Smooth muscle cell (in vitro differentiated cells): ENCODE measurements around the gene MYL6. TPM values are rescaled to one million over a fixed set of nuclear protein-coding genes. Genes with fewer than 3 reads are reported as not detected.

ENCODE experiments used
- DNase-seq: peaks from one replicate; lab custom pipeline; 2025; ENCODE audit not compliant: unreplicated experiment; lab: John Stamatoyannopoulos, UW
- H2AFZ ChIP-seq: fragments of 200-600 bp; sonication (generic); 2 replicates; pipeline ENCODE4 v1.6.0; 2016; ENCODE audit warnings: antibody characterized with exemption, low read depth, mild to moderate bottlenecking
- H3F3A ChIP-seq: fragments of 200-600 bp; sonication (generic); 2 replicates; pipeline ENCODE4 v1.6.0; 2017; ENCODE audit warnings: antibody characterized with exemption, low read depth
- H3K27ac ChIP-seq: fragments of 200-600 bp; sonication (generic); 2 replicates; pipeline ENCODE4 v1.5.1; 2016; ENCODE audit warnings: low read depth, mild to moderate bottlenecking
- H3K27me3 ChIP-seq: fragments of 200-600 bp; sonication (generic); 2 replicates; pipeline ENCODE4 v1.6.1; 2016; ENCODE audit warnings: low read depth, mild to moderate bottlenecking
- H3K36me3 ChIP-seq: fragments of 200-600 bp; sonication (generic); 2 replicates; pipeline ENCODE4 v1.5.1; 2016; ENCODE audit warnings: low read depth
- H3K4me1 ChIP-seq: fragments of 200-600 bp; sonication (generic); 2 replicates; pipeline ENCODE4 v1.5.1; 2016; ENCODE audit warnings: low read depth
- H3K4me2 ChIP-seq: fragments of 200-600 bp; sonication (generic); 2 replicates; pipeline ENCODE4 v1.6.0; 2016; ENCODE audit warnings: mild to moderate bottlenecking
- H3K4me3 ChIP-seq: fragments of 200-600 bp; sonication (generic); 2 replicates; pipeline ENCODE4 v1.5.1; 2016; ENCODE audit warnings: mild to moderate bottlenecking
- H3K79me2 ChIP-seq: fragments of 200-600 bp; sonication (generic); 2 replicates; pipeline ENCODE4 v1.6.0; 2016; ENCODE audit warnings: low read depth, mild to moderate bottlenecking
- H3K9ac ChIP-seq: fragments of 200-600 bp; sonication (generic); 2 replicates; pipeline ENCODE4 v1.6.0; 2016; ENCODE audit warnings: low read depth
- H3K9me3 ChIP-seq: fragments of 200-600 bp; sonication (generic); replicated peaks from 2 replicates; pipeline ENCODE4 v1.5.1; 2016; ENCODE audit warnings: low read depth
- H4K20me1 ChIP-seq: fragments of 200-600 bp; sonication (generic); 2 replicates; pipeline ENCODE4 v1.6.0; 2016; ENCODE audit warnings: low read depth
- WGBS: methylation state at CpG from one replicate; pipeline ENCODE4 v1.1.7; 2016; ENCODE audit warnings: low lambda C conversion rate; 5-methylcytosine and 5-hydroxymethylcytosine counted together
- polyA plus RNA-seq: library from polyadenylated mRNA; unstranded; fragments of >200 nt; fragmentation: Nextera tagmentation; extraction: Ambion mirVana; gene quantifications from 2 replicates; pipeline ENCODE4 v1.2.1, GENCODE V29; 2016
- total RNA-seq: library from RNA; depleted of rRNA; stranded (reverse); fragments of >200 nt; gene quantifications from 2 replicates; pipeline ENCODE4 v1.2.3, GENCODE V29; 2014
- TF ChIP-seq, protein P1 (sequence below): fragments of 200-600 bp; sonication (generic); IDR thresholded peaks from 2 replicates; pipeline ENCODE4 v1.5.1; 2017; ENCODE audit warnings: borderline replicate concordance, mild to moderate bottlenecking, antibody characterized with exemption; ENCODE audit not compliant: insufficient read depth, poor library complexity, severe bottlenecking

MYL6 gene
- total and polyA plus RNA-seq, 2 experiments from 2014 or later, result 2,776 to 4,165 TPM

- Histone ChIP-seq H3K79me2 (no peaks in the 10 kb centered on the region), H3F3A (peaks cover 8% of the 10 kb centered on the region), H3K4me3 (no peak overlapping the region), H3K9me3 (no peaks in the 10 kb centered on the region), H3K4me1 (no peaks in the 10 kb centered on the region), H3K27ac (no peak overlapping the region), H3K9ac (no peak overlapping the region), H4K20me1 (no peaks in the 10 kb centered on the region), H3K4me2 (no peak overlapping the region), H3K27me3 (no peaks in the 10 kb centered on the region), H2AFZ (no peak overlapping the region), H3K36me3 (no peaks in the 10 kb centered on the region)
- TF ChIP-seq, protein P1, sequence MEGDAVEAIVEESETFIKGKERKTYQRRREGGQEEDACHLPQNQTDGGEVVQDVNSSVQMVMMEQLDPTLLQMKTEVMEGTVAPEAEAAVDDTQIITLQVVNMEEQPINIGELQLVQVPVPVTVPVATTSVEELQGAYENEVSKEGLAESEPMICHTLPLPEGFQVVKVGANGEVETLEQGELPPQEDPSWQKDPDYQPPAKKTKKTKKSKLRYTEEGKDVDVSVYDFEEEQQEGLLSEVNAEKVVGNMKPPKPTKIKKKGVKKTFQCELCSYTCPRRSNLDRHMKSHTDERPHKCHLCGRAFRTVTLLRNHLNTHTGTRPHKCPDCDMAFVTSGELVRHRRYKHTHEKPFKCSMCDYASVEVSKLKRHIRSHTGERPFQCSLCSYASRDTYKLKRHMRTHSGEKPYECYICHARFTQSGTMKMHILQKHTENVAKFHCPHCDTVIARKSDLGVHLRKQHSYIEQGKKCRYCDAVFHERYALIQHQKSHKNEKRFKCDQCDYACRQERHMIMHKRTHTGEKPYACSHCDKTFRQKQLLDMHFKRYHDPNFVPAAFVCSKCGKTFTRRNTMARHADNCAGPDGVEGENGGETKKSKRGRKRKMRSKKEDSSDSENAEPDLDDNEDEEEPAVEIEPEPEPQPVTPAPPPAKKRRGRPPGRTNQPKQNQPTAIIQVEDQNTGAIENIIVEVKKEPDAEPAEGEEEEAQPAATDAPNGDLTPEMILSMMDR, result no peak
- no peak for DNase-seq
- 23% methylated on average over 1 of the region's 1 CpG for WGBS
These were observed 40.7 kb downstream of the MYL6 start for GRCh38 chr12:56198836-56199235.

GRCh38 chr12:56202366-56202765 lies 44.2 kb downstream of the MYL6 start:
- Histone ChIP-seq H3K36me3 (no peaks in the 10 kb centered on the region), H3F3A (peaks cover 22% of the 10 kb centered on the region), H3K79me2 (no peaks in the 10 kb centered on the region), H3K4me3 (no peak overlapping the region), H3K4me2 (no peak overlapping the region), H3K9me3 (no peaks in the 10 kb centered on the region), H3K27me3 (no peaks in the 10 kb centered on the region), H3K27ac (no peak overlapping the region), H3K9ac (no peak overlapping the region), H3K4me1 (no peaks in the 10 kb centered on the region), H2AFZ (no peak overlapping the region), H4K20me1 (no peaks in the 10 kb centered on the region)
- 81% methylated on average over 1 of the region's 1 CpG for WGBS
- TF ChIP-seq, protein P1, result no peak
- DNase-seq, result no peak

DNA sequence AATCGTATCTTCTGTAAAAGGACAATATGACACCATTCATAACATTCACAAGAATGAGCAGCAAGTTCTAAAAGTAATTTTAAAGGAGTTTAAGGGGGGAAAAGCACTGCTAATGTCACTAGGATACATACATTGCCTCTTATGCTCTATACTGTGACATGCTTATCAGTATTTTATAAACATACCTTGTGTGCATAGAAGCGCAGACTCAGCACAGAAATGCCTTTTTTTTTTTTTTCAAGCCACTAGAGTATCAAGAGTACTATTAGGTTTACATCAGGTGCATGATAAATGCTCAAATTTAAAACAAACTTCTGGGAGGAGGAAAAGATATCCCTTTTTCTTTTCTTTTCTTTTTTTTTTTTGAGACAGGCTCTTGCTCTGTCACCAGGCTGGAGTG lies 44.7 kb downstream of the MYL6 start:
- no peaks in the 10 kb centered on the region for H3K9me3 ChIP-seq
- no peak overlapping the region for H3K4me2 ChIP-seq
- H3K27ac ChIP-seq, result no peak overlapping the region
- no peak for DNase-seq
- TF ChIP-seq, protein P1, result no peak
- no peak overlapping the region for H2AFZ ChIP-seq
- no peaks in the 10 kb centered on the region for H3K36me3 ChIP-seq
- H4K20me1 ChIP-seq, result no peaks in the 10 kb centered on the region
- H3K4me1 ChIP-seq, result no peaks in the 10 kb centered on the region
- no peaks in the 10 kb centered on the region for H3K79me2 ChIP-seq
- no peak overlapping the region for H3K9ac ChIP-seq
- H3F3A ChIP-seq, result peaks cover 19% of the 10 kb centered on the region
- WGBS, result 86% methylated on average over 2 of the region's 2 CpGs
- H3K4me3 ChIP-seq, result no peak overlapping the region
- H3K27me3 ChIP-seq, result no peaks in the 10 kb centered on the region

DNA sequence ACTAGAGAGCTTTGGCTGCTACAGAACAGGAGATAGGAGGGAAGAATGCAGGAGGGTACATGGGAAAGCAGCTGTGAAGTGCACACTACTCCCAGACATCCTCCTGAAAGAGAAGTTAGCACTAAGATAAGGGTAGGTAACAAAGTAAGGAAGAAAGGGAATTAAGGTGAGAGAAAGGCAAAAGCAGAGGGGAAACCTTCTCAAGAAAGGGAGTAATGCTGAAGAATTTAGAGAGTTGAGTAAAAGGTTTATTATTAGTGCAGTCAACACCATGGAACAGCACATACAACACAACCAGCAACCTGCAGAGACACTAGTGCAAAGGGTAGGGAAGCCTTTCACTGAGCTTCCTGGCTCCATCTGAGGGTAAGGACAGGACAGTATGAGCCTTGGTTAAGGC lies 46.1 kb downstream of the MYL6 start:
- H2AFZ ChIP-seq, result no peak overlapping the region
- H3K4me2 ChIP-seq, result no peak overlapping the region
- H3K27ac ChIP-seq, result no peak overlapping the region
- H3K27me3 ChIP-seq, result no peaks in the 10 kb centered on the region
- TF ChIP-seq, protein P1, result no peak
- H3K36me3 ChIP-seq, result no peaks in the 10 kb centered on the region
- H3K9me3 ChIP-seq, result no peaks in the 10 kb centered on the region
- no peak overlapping the region for H3K9ac ChIP-seq
- H3K4me3 ChIP-seq, result no peak overlapping the region
- DNase-seq, result no peak
- no peaks in the 10 kb centered on the region for H4K20me1 ChIP-seq
- peaks cover 17% of the 10 kb centered on the region for H3F3A ChIP-seq
- H3K4me1 ChIP-seq, result no peaks in the 10 kb centered on the region
- H3K79me2 ChIP-seq, result no peaks in the 10 kb centered on the region
